SH-SY5Y (cell line): ENCODE data around the gene PPARGC1A.

Source experiments
- GATA2 ChIP-seq: IDR thresholded peaks from 2 replicates; pipeline ENCODE4 v1.6.1; 2011; ENCODE audit warnings: mild to moderate bottlenecking, low read depth, low read length
- GATA3 ChIP-seq: IDR thresholded peaks from 2 replicates; pipeline ENCODE4 v1.6.1; 2011; ENCODE audit warnings: low read depth, mild to moderate bottlenecking, low read length, moderate library complexity

The PPARGC1A gene

DNA sequence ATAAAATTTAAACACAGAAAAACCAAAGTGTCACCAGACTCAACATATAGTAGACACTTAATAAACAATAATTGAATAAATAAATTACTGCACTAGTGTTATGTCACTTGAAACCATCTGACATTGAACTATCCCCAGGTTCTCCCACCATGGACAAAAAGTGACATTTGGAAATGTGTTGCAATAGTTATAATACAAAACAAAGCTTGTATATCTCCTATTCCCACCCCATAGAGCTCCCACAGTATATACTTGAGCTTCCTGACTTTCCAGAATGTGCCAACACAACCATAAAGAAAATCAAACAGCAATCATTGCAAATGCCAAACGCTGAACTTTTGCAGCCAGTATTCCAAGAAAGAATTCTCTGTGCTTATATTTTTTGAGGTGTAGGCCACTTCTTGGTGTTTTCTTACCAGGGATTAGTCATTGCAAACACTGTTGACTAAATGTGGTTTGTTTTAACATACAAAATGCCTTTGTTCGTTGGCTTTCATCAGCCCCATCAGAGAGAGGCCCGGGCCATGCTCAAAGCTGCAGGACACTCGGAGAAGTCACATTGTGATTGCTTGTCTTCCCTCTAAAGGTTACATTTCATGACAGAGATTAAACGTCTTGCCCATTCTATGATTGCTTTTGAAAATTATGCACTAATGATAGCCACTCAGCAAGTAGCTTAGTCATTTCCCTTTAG, 33.8 kb downstream of the PPARGC1A start:
- no peak for TF ChIP-seq GATA2
- TF ChIP-seq GATA3, result no peak

DNA sequence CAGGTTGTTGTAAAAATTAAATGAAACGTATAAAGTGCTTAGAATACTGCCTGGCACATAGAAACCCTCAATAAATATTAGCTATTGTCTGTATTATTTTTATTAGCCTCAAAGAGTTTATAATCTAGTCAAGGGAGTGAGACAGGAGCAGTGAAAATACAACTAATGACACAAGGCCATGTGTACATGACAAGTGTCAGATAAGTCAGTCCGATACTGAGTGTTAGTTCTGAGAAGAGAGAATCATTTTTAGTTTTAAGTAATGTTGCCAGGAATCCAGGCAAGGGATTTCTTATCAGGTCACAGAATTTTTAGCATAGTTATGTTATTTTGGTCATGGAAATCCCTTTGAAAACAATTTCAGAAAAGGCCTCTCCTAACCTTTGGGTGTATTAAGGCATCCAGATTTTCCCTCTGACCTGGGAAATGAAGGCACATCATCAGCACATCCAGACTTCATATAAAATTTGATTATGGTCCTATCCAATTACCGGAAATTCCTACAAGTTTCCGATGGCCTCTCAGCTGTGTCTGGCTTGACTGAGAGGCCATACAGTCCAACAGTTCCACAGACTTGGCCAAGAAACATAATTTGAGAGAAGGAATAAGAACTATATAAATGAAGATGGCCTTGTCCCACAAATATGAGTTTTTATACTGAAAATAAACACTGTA, 35.7 kb downstream of the PPARGC1A start:
- TF ChIP-seq GATA2 (no peak), GATA3 (no peak)

DNA sequence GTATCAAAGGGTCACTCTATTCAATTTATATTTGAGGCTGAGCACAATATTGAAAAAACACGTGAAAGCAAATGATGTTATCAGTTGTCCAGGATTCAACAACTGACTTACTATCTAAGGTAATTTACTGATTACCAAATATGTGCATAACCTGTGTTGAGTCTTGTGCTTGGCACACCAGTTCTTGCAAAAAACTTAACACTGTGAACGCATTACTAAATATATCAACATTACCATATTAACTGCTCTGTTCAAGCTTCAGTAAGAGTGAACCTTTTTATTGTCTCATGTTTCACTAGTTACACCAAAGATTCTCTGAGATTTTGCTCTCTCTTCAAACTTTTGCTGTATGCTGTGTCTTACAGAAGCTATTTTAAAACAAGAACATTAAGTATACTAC, 38.4 kb downstream of the PPARGC1A start:
- TF ChIP-seq GATA2 (no peak), GATA3 (no peak)

DNA sequence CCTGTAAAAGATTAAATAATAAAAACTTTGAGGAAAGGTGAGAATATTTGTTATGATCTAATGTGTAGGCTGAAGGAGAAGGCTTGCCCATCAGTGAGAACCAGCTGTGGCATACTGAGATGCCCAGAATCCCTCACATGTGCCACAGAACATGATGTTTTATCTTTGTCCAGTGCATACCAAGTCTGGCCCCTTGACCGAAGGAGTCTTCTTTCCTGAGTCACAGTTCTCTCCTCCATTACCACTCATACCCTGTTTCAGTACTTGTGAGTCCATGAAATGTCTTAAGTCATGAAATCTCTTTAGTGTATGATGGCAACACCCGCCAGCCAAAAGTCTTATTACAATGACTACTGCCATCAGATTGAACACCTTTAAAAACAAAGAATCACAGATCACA, 42.7 kb downstream of the PPARGC1A start:
- TF ChIP-seq GATA2 (no peak), GATA3 (no peak)

DNA sequence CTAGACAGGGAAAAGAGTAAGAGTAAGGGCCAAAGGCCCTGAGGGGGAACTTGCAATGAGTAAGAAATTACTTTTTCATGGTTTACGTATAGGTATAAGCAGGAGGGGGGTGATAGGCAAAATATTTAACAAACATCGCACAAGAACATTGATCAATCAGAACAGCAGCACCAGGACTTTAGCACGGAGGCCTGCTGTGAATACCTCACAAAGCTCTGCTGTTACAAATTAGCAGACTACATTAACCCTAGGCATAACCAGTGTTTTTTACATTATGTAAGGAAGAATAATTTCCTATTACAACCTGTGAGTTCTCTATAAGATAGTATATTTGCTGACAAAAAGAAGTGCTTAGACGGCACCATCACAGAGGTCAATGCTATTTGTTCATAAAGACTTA, 44.9 kb downstream of the PPARGC1A start:
- TF ChIP-seq GATA3 (no peak), GATA2 (no peak)

DNA sequence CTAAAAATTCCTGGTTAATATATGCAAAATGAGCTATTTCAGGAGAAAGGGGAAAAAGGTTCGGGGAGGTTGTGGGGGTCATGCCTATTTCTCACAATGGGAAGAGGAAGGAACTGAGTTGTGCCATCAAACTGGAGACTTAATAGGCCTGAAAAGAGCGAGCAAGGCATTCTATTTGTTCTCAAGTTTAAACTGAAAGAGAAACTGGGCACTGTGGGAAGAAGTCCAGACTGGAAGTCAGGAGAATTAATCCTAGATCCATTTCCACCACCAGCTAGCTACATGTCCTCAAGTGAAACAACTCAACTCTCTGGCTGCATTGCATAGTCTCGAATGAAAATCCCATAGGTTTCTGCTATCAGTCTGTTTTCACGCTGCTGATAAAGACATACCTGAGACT, 50.6 kb downstream of the PPARGC1A start:
- TF ChIP-seq GATA2 (no peak), GATA3 (no peak)

DNA sequence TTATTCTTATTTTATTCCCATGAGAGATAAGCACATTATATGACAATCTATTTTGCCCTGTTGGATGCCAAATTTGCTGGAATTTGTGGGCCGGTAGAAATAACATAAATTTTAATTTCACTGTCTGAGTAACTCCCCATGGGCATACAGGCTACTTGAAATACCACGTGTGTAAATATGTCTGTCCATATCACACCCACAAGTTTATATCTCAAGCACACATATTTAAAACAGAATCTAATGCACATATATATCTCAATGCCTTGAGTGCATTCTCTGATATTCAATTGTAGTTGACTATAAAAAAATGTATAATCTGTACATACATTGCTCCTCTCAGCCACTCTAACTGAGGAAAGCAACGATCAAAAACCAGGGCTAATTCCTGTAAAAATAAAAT, 51.2 kb downstream of the PPARGC1A start:
- no peak for TF ChIP-seq GATA2
- no peak for TF ChIP-seq GATA3

DNA sequence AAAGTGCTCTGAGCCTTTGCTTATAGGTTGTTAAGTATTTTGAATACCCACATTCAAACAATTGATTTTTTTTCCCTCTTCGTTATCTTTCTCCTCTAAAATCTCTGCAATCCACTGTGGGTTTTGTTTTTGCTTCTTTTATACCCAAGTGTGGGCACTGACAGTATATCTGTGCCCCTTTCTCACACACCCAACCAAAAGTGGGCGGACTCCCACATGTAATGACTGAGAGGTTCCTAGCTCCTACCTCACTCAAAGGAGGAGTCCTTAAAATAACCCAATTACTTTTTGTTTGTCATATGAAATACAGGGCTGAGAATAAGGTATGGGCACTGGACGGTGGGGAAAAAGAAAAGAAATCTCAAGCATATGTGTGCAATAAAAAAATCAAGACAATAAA, 51.7 kb downstream of the PPARGC1A start:
- TF ChIP-seq GATA3 (no peak), GATA2 (no peak)

DNA sequence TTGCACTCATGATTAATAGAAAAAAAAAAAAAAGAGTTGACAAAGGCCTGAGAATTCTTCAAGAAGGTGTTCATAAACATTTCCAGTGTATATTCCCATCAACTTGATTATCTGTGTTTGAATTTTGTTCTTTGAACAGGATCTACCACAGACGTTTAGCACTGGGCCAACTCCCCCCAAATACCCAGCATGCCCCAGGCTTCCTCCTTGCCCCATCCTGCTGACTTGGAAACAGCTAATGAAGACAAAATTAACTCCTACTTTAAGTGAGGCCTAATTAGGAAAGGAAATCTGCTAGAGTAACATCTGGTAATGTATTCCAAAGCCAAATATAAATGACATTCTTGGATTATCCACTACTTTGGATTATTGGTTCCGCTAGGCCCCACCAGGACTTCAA, 52.5 kb downstream of the PPARGC1A start:
- no peak for TF ChIP-seq GATA3
- TF ChIP-seq GATA2, result no peak

DNA sequence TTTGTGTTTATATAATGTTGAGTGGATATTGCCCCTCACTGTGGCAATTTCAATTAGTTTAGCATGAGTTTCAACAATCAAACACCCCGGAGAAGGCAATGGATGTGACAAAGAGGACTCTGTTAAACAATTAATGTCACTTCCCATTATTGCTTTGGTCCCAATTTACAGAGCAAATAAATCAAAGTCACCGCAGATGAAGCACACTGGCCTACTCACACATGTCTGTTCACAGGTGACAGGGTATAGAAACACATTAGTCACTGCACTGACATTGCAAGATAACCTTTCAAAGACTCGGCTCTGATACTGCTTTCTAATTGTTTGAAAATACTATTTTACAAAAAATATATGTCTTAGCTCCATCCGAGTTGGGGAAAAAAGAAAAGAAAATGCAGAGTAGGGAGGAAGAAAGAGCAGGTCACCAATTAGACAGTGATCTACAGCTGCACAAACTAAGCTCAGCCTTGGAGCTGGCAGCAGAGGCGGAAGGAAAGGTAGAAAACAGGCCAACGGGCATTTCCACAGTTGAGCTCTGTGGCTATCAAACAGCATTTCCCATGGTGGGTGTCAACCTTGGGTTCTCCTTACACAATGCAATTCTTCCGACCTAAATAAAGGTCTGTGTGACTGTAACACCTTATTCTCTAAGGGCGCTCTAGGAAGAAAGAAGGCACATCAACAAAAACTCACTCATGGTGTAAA, 53.9 kb downstream of the PPARGC1A start:
- TF ChIP-seq GATA2 (no peak), GATA3 (no peak)

DNA sequence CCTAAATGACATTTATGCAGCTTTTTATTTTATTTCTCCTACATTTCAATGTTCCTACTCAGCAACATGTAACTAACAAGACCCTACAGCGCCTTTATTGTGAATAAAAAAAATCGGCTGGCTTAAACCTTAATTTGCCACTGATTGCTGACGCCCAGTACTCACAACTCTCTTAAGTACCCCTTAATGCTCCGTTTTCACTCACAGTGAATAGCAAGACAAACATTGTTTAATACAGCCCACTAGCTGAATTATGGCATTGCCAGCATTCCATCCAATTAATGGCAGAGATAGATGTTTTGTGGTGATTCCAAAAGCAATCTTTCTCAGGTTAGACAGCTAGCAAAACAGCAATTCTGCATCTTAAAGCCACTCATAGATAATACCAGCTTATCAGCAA, 61.1 kb downstream of the PPARGC1A start:
- no peak for TF ChIP-seq GATA3
- no peak for TF ChIP-seq GATA2

DNA sequence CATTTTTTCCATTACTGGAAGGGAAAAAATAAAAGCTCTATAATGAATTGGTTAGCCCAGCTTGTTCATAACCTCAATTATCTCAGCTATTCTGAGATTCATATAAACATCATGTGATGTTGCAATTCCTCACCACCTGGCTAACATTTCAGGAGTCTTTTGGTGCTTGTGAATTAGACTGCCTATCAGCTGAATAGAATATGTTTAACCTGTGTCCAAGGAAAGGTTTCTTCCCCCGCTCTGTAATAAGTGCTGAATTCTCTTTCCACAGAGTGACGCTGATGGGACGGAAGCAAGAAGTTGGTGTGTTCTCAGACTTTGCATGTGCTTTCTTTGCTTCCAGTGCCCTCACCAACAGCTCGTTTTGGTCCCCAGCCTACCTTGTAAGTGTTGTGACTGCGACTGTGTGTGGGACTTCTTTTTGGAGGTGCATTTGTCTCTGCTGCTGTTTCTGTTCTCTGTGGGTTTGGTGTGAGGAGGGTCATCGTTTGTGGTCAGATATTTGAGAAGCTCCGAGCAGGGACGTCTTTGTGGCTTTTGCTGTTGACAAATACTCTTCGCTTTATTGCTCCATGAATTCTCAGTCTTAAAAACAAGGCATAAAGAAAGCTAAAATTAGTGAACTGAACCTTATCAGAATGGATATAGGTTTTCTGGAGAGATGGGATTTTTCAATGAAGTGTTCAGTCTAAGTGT, 61.7 kb downstream of the PPARGC1A start:
- TF ChIP-seq GATA3 (no peak), GATA2 (no peak)

DNA sequence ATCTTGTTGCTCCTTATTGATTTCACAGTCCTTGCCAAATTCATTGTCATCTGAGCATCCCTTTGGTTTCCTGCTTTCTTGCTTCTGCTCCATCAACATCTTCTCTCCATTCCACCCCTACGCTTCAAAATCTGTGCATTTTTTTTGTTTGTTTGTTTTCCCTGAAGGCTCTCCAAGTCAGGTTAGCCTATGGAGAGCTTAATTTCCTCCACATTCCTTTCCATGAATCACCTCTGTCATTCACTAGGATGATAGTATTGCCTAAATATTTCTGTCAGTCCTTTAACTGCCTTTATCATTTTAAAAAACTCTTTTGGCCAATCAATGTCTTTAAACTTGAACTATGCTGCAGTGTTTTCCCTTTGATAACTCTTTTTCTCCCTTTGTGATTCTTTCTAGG, 67.7 kb downstream of the PPARGC1A start:
- no peak for TF ChIP-seq GATA3
- no peak for TF ChIP-seq GATA2

DNA sequence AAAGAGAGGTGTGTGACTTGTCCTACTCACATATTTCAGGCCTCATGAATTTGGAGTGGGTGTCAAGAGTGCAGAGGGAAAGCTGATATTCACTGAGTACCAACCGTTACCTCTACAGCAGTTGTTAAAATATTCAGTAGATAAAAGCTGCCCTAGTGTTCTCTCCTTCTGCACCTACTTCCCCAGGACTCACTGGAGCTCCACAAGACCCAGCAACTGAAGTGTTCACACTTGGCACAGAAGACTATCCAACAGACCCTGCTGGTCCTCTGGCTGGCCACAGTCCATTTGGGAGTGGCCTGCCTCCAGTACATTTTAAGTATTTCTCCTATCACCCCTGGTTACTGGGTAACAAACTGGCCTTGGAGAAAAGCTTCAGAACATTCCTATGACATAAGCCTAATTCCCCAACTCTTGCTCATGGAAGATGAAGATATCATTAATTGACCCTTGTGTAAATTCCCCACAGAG, 70.8 kb downstream of the PPARGC1A start:
- TF ChIP-seq GATA2, result no peak
- TF ChIP-seq GATA3, result no peak
